ENCODE data around the gene HNRNPDL.

HNRNPDL gene

GRCh38 chr4:82380344-82380743 is 49.9 kb downstream of the HNRNPDL start:
- no peak overlapping the region for H2BK12ac ChIP-seq (ENCODE audit: low read length)
- no peak overlapping the region for H3K4me3 ChIP-seq (ENCODE audit: low read depth, low read length)
- H3K27ac ChIP-seq (ENCODE audit: low read depth, low read length) = no peak overlapping the region
- H4K12ac ChIP-seq (ENCODE audit: low read depth, low read length) = no peak overlapping the region
- no peak overlapping the region for H3K9ac ChIP-seq (ENCODE audit: low read length)
- H3K79me2 ChIP-seq (ENCODE audit: control insufficient read depth, insufficient read depth, low read length, poor library complexity) = no peaks in the 10 kb centered on the region
- H4K8ac ChIP-seq (ENCODE audit: low read depth, low read length) = no peak overlapping the region
- no peak overlapping the region for H2BK120ac ChIP-seq (ENCODE audit: insufficient read depth, low read length, poor library complexity)
- H2AFZ ChIP-seq (ENCODE audit: insufficient read depth, low read length, poor library complexity) = no peak overlapping the region
- H3K9me3 ChIP-seq (ENCODE audit: insufficient read depth, low read depth, low read length) = peaks cover 3% of the 10 kb centered on the region
- no peak overlapping the region for H3K23ac ChIP-seq (ENCODE audit: low read length)
- no peaks in the 10 kb centered on the region for H3K4me1 ChIP-seq (ENCODE audit: control insufficient read depth in 1 of 2, insufficient read depth in 2 of 2, low read length in 2 of 2)
- H3K79me1 ChIP-seq (ENCODE audit: low read length) = no peaks in the 10 kb centered on the region
- no CpG with 5 or more reads among the region's 9 CpGs for WGBS (ENCODE audit: extremely low coverage, insufficient coverage, insufficient read length)
- no peak overlapping the region for H3K14ac ChIP-seq (ENCODE audit: low read length)
- DNase-seq = no peak
- no peak overlapping the region for H3K18ac ChIP-seq (ENCODE audit: low read length)
- H3K36me3 ChIP-seq (ENCODE audit: control insufficient read depth in 1 of 2, insufficient read depth in 2 of 2, low read length in 2 of 2) = no peaks in the 10 kb centered on the region
- H2BK5ac ChIP-seq (ENCODE audit: low read depth, low read length, poor library complexity) = no peak overlapping the region
- H3K4ac ChIP-seq (ENCODE audit: low read depth, low read length) = no peak overlapping the region
- H3K27me3 ChIP-seq (ENCODE audit: insufficient read depth, low read length) = no peaks in the 10 kb centered on the region
- no peak overlapping the region for H3K4me2 ChIP-seq (ENCODE audit: low read length)
- no peak overlapping the region for H4K91ac ChIP-seq (ENCODE audit: low read depth, low read length)
- no peak overlapping the region for H2AK5ac ChIP-seq (ENCODE audit: low read length)

- Histone ChIP-seq H2AK5ac (ENCODE audit: low read length) (no peak overlapping the region), H2BK12ac (ENCODE audit: low read length) (no peak overlapping the region), H2AFZ (ENCODE audit: insufficient read depth, low read length, poor library complexity) (no peak overlapping the region), H3K4me2 (ENCODE audit: low read length) (no peak overlapping the region), H2BK120ac (ENCODE audit: insufficient read depth, low read length, poor library complexity) (no peak overlapping the region), H3K36me3 (ENCODE audit: control insufficient read depth in 1 of 2, insufficient read depth in 2 of 2, low read length in 2 of 2) (no peaks in the 10 kb centered on the region), H3K27ac (ENCODE audit: low read depth, low read length) (no peak overlapping the region), H3K4me3 (ENCODE audit: low read depth, low read length) (no peak overlapping the region), H3K14ac (ENCODE audit: low read length) (no peak overlapping the region), H3K79me2 (ENCODE audit: control insufficient read depth, insufficient read depth, low read length, poor library complexity) (peaks cover 15% of the 10 kb centered on the region), H3K27me3 (ENCODE audit: insufficient read depth, low read length) (no peaks in the 10 kb centered on the region), H3K9me3 (ENCODE audit: insufficient read depth, low read depth, low read length) (peaks cover 3% of the 10 kb centered on the region), H3K4me1 (ENCODE audit: control insufficient read depth in 1 of 2, insufficient read depth in 2 of 2, low read length in 2 of 2) (no peaks in the 10 kb centered on the region), H3K23ac (ENCODE audit: low read length) (no peak overlapping the region), H4K12ac (ENCODE audit: low read depth, low read length) (no peak overlapping the region), H3K79me1 (ENCODE audit: low read length) (peaks cover 11% of the 10 kb centered on the region), H2BK5ac (ENCODE audit: low read depth, low read length, poor library complexity) (no peak overlapping the region), H4K91ac (ENCODE audit: low read depth, low read length) (no peak overlapping the region), H4K8ac (ENCODE audit: low read depth, low read length) (no peak overlapping the region), H3K18ac (ENCODE audit: low read length) (no peak overlapping the region), H3K4ac (ENCODE audit: low read depth, low read length) (no peak overlapping the region), H3K9ac (ENCODE audit: low read length) (no peak overlapping the region)
- WGBS (ENCODE audit: extremely low coverage, insufficient coverage, insufficient read length) = no CpG with 5 or more reads among the region's 4 CpGs
- no peak for DNase-seq
Observed at GRCh38 chr4:82376109-82376508, 54.2 kb downstream of the HNRNPDL start.

- Histone ChIP-seq H3K27me3 (ENCODE audit: insufficient read depth, low read length) (no peaks in the 10 kb centered on the region), H3K4me2 (ENCODE audit: low read length) (peak within 1 kb of the TSS; percentile 91), H2BK120ac (ENCODE audit: insufficient read depth, low read length, poor library complexity) (peak within 1 kb of the TSS; percentile 92), H3K27ac (ENCODE audit: low read depth, low read length) (peak within 1 kb of the TSS; percentile 99), H3K18ac (ENCODE audit: low read length) (peak within 1 kb of the TSS; percentile 93), H3K79me2 (ENCODE audit: control insufficient read depth, insufficient read depth, low read length, poor library complexity) (peaks cover 18% of the 10 kb centered on the region), H3K79me1 (ENCODE audit: low read length) (peaks cover 11% of the 10 kb centered on the region), H2BK12ac (ENCODE audit: low read length) (peak within 1 kb of the TSS; percentile 16), H3K9me3 (ENCODE audit: insufficient read depth, low read depth, low read length) (no peaks in the 10 kb centered on the region), H2AK5ac (ENCODE audit: low read length) (peak within 1 kb of the TSS; percentile 90), H3K36me3 (ENCODE audit: control insufficient read depth in 1 of 2, insufficient read depth in 2 of 2, low read length in 2 of 2) (peaks cover 0 to 3% of the 10 kb centered on the region in 2 experiments), H2AFZ (ENCODE audit: insufficient read depth, low read length, poor library complexity) (peak within 1 kb of the TSS; percentile 94), H2BK5ac (ENCODE audit: low read depth, low read length, poor library complexity) (peak within 1 kb of the TSS; percentile 96), H3K23ac (ENCODE audit: low read length) (peak within 1 kb of the TSS; percentile 70), H3K9ac (ENCODE audit: low read length) (peak within 1 kb of the TSS; percentile 98), H3K4me1 (ENCODE audit: control insufficient read depth in 1 of 2, insufficient read depth in 2 of 2, low read length in 2 of 2) (no peaks in the 10 kb centered on the region), H4K91ac (ENCODE audit: low read depth, low read length) (peak within 1 kb of the TSS; percentile 98), H3K14ac (ENCODE audit: low read length) (peak within 1 kb of the TSS; percentile 99), H4K8ac (ENCODE audit: low read depth, low read length) (peak within 1 kb of the TSS; percentile 98), H3K4ac (ENCODE audit: low read depth, low read length) (peak within 1 kb of the TSS; percentile 99), H4K12ac (ENCODE audit: low read depth, low read length) (peak within 1 kb of the TSS; percentile 78), H3K4me3 (ENCODE audit: low read depth, low read length) (peak within 1 kb of the TSS; percentile 100)
- DNase-seq = peak; percentile 99
- WGBS (ENCODE audit: extremely low coverage, insufficient coverage, insufficient read length) = no CpG with 5 or more reads among the region's 83 CpGs
Observed at GRCh38 chr4:82373816-82374625, 56.2 kb downstream of the HNRNPDL start, which contains the start of gene HNRNPD. HNRNPD (minus strand) TSS chr4:82373991; CDS start chr4:82373678, 313 bp downstream.

GRCh38 chr4:82373486-82373815 is 56.8 kb downstream of the HNRNPDL start:
- H3K27ac ChIP-seq (ENCODE audit: low read depth, low read length) = peak overlapping the region; percentile 99
- peaks cover 0 to 3% of the 10 kb centered on the region in 2 experiments for H3K36me3 ChIP-seq (ENCODE audit: control insufficient read depth in 1 of 2, insufficient read depth in 2 of 2, low read length in 2 of 2)
- H3K9ac ChIP-seq (ENCODE audit: low read length) = peak overlapping the region; percentile 98
- peak overlapping the region; percentile 100 for H3K4me3 ChIP-seq (ENCODE audit: low read depth, low read length)
- peak overlapping the region; percentile 78 for H4K12ac ChIP-seq (ENCODE audit: low read depth, low read length)
- H2BK5ac ChIP-seq (ENCODE audit: low read depth, low read length, poor library complexity) = peak overlapping the region; percentile 96
- DNase-seq = no peak
- peak overlapping the region; percentile 98 for H4K91ac ChIP-seq (ENCODE audit: low read depth, low read length)
- H3K27me3 ChIP-seq (ENCODE audit: insufficient read depth, low read length) = no peaks in the 10 kb centered on the region
- H2BK120ac ChIP-seq (ENCODE audit: insufficient read depth, low read length, poor library complexity) = peak overlapping the region; percentile 92
- H2AK5ac ChIP-seq (ENCODE audit: low read length) = peak overlapping the region; percentile 90
- no peaks in the 10 kb centered on the region for H3K4me1 ChIP-seq (ENCODE audit: control insufficient read depth in 1 of 2, insufficient read depth in 2 of 2, low read length in 2 of 2)
- peak overlapping the region; percentile 94 for H2AFZ ChIP-seq (ENCODE audit: insufficient read depth, low read length, poor library complexity)
- peak overlapping the region; percentile 98 for H4K8ac ChIP-seq (ENCODE audit: low read depth, low read length)
- H3K79me1 ChIP-seq (ENCODE audit: low read length) = peaks cover 11% of the 10 kb centered on the region
- WGBS (ENCODE audit: extremely low coverage, insufficient coverage, insufficient read length) = no CpG with 5 or more reads among the region's 50 CpGs
- peak overlapping the region; percentile 91 for H3K4me2 ChIP-seq (ENCODE audit: low read length)
- peak overlapping the region; percentile 99 for H3K14ac ChIP-seq (ENCODE audit: low read length)
- H2BK12ac ChIP-seq (ENCODE audit: low read length) = peak overlapping the region; percentile 16
- H3K9me3 ChIP-seq (ENCODE audit: insufficient read depth, low read depth, low read length) = no peaks in the 10 kb centered on the region
- H3K18ac ChIP-seq (ENCODE audit: low read length) = peak overlapping the region; percentile 93
- H3K79me2 ChIP-seq (ENCODE audit: control insufficient read depth, insufficient read depth, low read length, poor library complexity) = peaks cover 18% of the 10 kb centered on the region
- peak overlapping the region; percentile 29 for H3K23ac ChIP-seq (ENCODE audit: low read length)
- peak overlapping the region; percentile 99 for H3K4ac ChIP-seq (ENCODE audit: low read depth, low read length)

All from trophoblast cell (in vitro differentiated cells and primary cell).